HG03280 (cell line): ENCODE results near the gene UPK1B.
A peak's percentile ranks its signal among the peaks of the same experiment; 100 is the strongest.
"Not testable (repeated sequence)": the region's sequence is repeated elsewhere in the genome, so short reads cannot be mapped to it uniquely, and the experiment has no call there.

Experiments used
- ATAC-seq: cut with Tn5 transposase; IDR thresholded peaks from one replicate; pipeline ENCODE4 v1.9.1; 2021; ENCODE audit warnings: mild to moderate bottlenecking, moderate library complexity; ENCODE audit not compliant: unreplicated experiment

UPK1B gene

GRCh38 chr3:119221779-119222320 lies 48.5 kb downstream of the UPK1B start:
- no peak for ATAC-seq

GRCh38 chr3:119222391-119222790 lies 49.0 kb downstream of the UPK1B start:
- ATAC-seq = no peak

GRCh38 chr3:119223511-119223910 lies 50.1 kb downstream of the UPK1B start:
- ATAC-seq = no peak

GRCh38 chr3:119225121-119225520 lies 51.7 kb downstream of the UPK1B start:
- ATAC-seq = no peak

GRCh38 chr3:119227070-119227850 lies 53.9 kb downstream of the UPK1B start:
- ATAC-seq = no peak

- no peak for ATAC-seq
These were observed 55.2 kb downstream of the UPK1B start for GRCh38 chr3:119228373-119229145.

GRCh38 chr3:119229190-119229589 lies 55.8 kb downstream of the UPK1B start:
- ATAC-seq = no peak

GRCh38 chr3:119230071-119230470 lies 56.7 kb downstream of the UPK1B start:
- no peak for ATAC-seq

- no peak for ATAC-seq
These were observed 57.3 kb downstream of the UPK1B start for GRCh38 chr3:119230745-119231144.

- ATAC-seq = no peak
These were observed 61.2 kb downstream of the UPK1B start for GRCh38 chr3:119234610-119235009.

GRCh38 chr3:119235151-119235550 lies 61.8 kb downstream of the UPK1B start:
- no peak for ATAC-seq

GRCh38 chr3:119236756-119237155 lies 63.4 kb downstream of the UPK1B start:
- no peak for ATAC-seq

- no peak for ATAC-seq
These were observed 63.9 kb downstream of the UPK1B start for GRCh38 chr3:119237299-119237698.

GRCh38 chr3:119238363-119238762 lies 65.0 kb downstream of the UPK1B start:
- no peak for ATAC-seq

- no peak for ATAC-seq
These were observed 65.9 kb downstream of the UPK1B start for GRCh38 chr3:119239206-119239820.

- peak; percentile 11 for ATAC-seq
These were observed 66.7 kb downstream of the UPK1B start for GRCh38 chr3:119240101-119240590.

GRCh38 chr3:119240591-119241434 lies 67.4 kb downstream of the UPK1B start, which contains the start of gene B4GALT4:
Gene B4GALT4 (minus strand): TSS chr3:119240878. CDS start chr3:119230099, 10,779 bp downstream.
- peak; percentile 89 for ATAC-seq

- not testable (repeated sequence) for ATAC-seq
These were observed 69.1 kb downstream of the UPK1B start for GRCh38 chr3:119242387-119243057.

- not testable (repeated sequence) for ATAC-seq
These were observed 69.7 kb downstream of the UPK1B start for GRCh38 chr3:119243058-119243529.
